Loucy (cell line): ENCODE measurements around the gene MED13L.

Source experiments
- H2AFZ ChIP-seq: fragments of 200-600 bp; sonication (generic); 2 replicates; pipeline ENCODE4 v1.6.0; 2016; ENCODE audit warnings: antibody characterized with exemption, mild to moderate bottlenecking, low read length, moderate library complexity
- H3F3A ChIP-seq: fragments of 200-600 bp; 2 replicates; pipeline ENCODE4 v1.6.0; 2016; ENCODE audit warnings: antibody characterized with exemption, low read depth, mild to moderate bottlenecking
- H3K27me3 ChIP-seq: fragments of 200-600 bp; sonication (generic); 2 replicates; pipeline ENCODE4 v1.6.1; 2014; ENCODE audit warnings: low read length, mild to moderate bottlenecking; ENCODE audit not compliant: insufficient read depth, poor library complexity, severe bottlenecking
- H3K36me3 ChIP-seq: fragments of 200-600 bp; sonication (generic); 2 replicates; pipeline ENCODE4 v1.6.1; 2016; ENCODE audit warnings: low read length; ENCODE audit not compliant: insufficient read depth
- H3K4me1 ChIP-seq: fragments of 200-600 bp; sonication (generic); 2 replicates; pipeline ENCODE4 v1.5.1; 2014; ENCODE audit warnings: low read length, mild to moderate bottlenecking; ENCODE audit not compliant: insufficient read depth, poor library complexity, severe bottlenecking
- H3K4me2 ChIP-seq: fragments of 200-600 bp; sonication (generic); 2 replicates; pipeline ENCODE4 v1.6.0; 2014; ENCODE audit warnings: antibody characterized with exemption, low read length, low read depth, mild to moderate bottlenecking; ENCODE audit not compliant: poor library complexity, severe bottlenecking
- H3K4me3 ChIP-seq: fragments of 200-600 bp; sonication (generic); 2 replicates; pipeline ENCODE4 v1.5.1; 2014; ENCODE audit warnings: low read length, mild to moderate bottlenecking, mixed read lengths; ENCODE audit not compliant: poor library complexity, severe bottlenecking
- H3K79me2 ChIP-seq: fragments of 200-600 bp; sonication (generic); 2 replicates; pipeline ENCODE4 v1.6.1; 2014; ENCODE audit warnings: low read length; ENCODE audit not compliant: insufficient read depth
- H3K9ac ChIP-seq: fragments of 200-600 bp; sonication (generic); 2 replicates; pipeline ENCODE4 v1.6.0; 2014; ENCODE audit warnings: mild to moderate bottlenecking, low read depth, low read length, moderate library complexity; ENCODE audit not compliant: poor library complexity, severe bottlenecking
- H3K9me2 ChIP-seq: fragments of 200-600 bp; sonication (generic); replicated peaks from 2 replicates; pipeline ENCODE4 v1.6.1; 2016; ENCODE audit warnings: low read depth, low read length, mixed read lengths
- H3K9me3 ChIP-seq: fragments of 200-600 bp; sonication (generic); 2 replicates; pipeline ENCODE4 v1.6.1; 2014; ENCODE audit warnings: mild to moderate bottlenecking, antibody characterized with exemption, low read length, low read depth; ENCODE audit not compliant: insufficient read depth
- H4K20me1 ChIP-seq: fragments of 200-600 bp; sonication (generic); 2 replicates; pipeline ENCODE4 v1.6.0; 2014; ENCODE audit warnings: antibody characterized with exemption, low read length, mild to moderate bottlenecking; ENCODE audit not compliant: insufficient read depth, poor library complexity, severe bottlenecking
- EZH2phosphoT487 ChIP-seq: fragments of 200-600 bp; IDR thresholded peaks from 2 replicates; pipeline ENCODE4 v1.6.1; 2018; ENCODE audit warnings: antibody characterized with exemption, mild to moderate bottlenecking, moderate library complexity, borderline replicate concordance
- TF ChIP-seq, protein P1 (sequence below): fragments of 200-600 bp; sonication (generic); conservative IDR thresholded peaks from 2 replicates; pipeline ENCODE4 v1.5.1; 2014; ENCODE audit warnings: mild to moderate bottlenecking, antibody characterized with exemption, low read length

The MED13L gene

GRCh38 chr12:116280595-116281290 lies 3.2 kb upstream of the MED13L start:
- no peak overlapping the region for H3K4me2 ChIP-seq
- no peak overlapping the region for H2AFZ ChIP-seq

GRCh38 chr12:116278667-116279066 lies 1.2 kb upstream of the MED13L start:
- H3K4me1 ChIP-seq, result peaks cover 28% of the 10 kb centered on the region
- H3K9me3 ChIP-seq, result no peaks in the 10 kb centered on the region
- H3K9me2 ChIP-seq, result no peaks in the 10 kb centered on the region
- no peaks in the 10 kb centered on the region for H3K36me3 ChIP-seq
- TF ChIP-seq EZH2phosphoT487, result no peak
- TF ChIP-seq, protein P1, sequence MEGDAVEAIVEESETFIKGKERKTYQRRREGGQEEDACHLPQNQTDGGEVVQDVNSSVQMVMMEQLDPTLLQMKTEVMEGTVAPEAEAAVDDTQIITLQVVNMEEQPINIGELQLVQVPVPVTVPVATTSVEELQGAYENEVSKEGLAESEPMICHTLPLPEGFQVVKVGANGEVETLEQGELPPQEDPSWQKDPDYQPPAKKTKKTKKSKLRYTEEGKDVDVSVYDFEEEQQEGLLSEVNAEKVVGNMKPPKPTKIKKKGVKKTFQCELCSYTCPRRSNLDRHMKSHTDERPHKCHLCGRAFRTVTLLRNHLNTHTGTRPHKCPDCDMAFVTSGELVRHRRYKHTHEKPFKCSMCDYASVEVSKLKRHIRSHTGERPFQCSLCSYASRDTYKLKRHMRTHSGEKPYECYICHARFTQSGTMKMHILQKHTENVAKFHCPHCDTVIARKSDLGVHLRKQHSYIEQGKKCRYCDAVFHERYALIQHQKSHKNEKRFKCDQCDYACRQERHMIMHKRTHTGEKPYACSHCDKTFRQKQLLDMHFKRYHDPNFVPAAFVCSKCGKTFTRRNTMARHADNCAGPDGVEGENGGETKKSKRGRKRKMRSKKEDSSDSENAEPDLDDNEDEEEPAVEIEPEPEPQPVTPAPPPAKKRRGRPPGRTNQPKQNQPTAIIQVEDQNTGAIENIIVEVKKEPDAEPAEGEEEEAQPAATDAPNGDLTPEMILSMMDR, result no peak
- H3K9ac ChIP-seq, result no peak overlapping the region
- no peaks in the 10 kb centered on the region for H3F3A ChIP-seq
- H3K27me3 ChIP-seq, result no peaks in the 10 kb centered on the region
- H3K4me2 ChIP-seq, result no peak overlapping the region
- peaks cover 31% of the 10 kb centered on the region for H4K20me1 ChIP-seq
- no peak overlapping the region for H2AFZ ChIP-seq
- no peak overlapping the region for H3K4me3 ChIP-seq
- peaks cover 32% of the 10 kb centered on the region for H3K79me2 ChIP-seq

More at GRCh38 chr12:116280595-116281290, 3.2 kb upstream of the MED13L start:
- Histone ChIP-seq H3K9ac (no peak overlapping the region), H3F3A (no peaks in the 10 kb centered on the region), H3K4me1 (peaks cover 12% of the 10 kb centered on the region), H3K4me3 (no peak overlapping the region), H3K9me3 (no peaks in the 10 kb centered on the region), H4K20me1 (peaks cover 10% of the 10 kb centered on the region), H3K9me2 (no peaks in the 10 kb centered on the region), H3K36me3 (no peaks in the 10 kb centered on the region), H3K27me3 (no peaks in the 10 kb centered on the region), H3K79me2 (peaks cover 12% of the 10 kb centered on the region)
- no peak for TF ChIP-seq EZH2phosphoT487
- TF ChIP-seq, protein P1, result no peak

DNA sequence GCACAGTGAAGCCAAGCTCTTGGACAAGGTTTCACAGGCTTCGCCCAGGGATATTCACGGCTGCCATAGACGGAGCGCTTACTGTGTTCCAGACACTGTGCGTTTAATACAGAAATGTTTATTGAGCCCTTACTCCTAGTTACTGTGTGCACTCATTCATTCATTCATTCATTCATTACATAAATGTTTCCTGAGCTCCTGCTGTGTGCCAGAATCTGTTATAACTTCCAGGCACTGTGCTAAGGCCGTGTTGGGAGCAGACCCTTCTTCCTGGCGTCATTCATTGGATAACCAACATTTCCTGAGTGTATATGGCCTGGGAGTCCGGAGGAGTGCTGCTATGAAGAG lies 760 bp upstream of the MED13L start:
- Histone ChIP-seq H3F3A (no peaks in the 10 kb centered on the region), H3K9me3 (no peaks in the 10 kb centered on the region), H3K79me2 (peaks cover 36% of the 10 kb centered on the region), H3K27me3 (no peaks in the 10 kb centered on the region), H2AFZ (0 out of 2 replicates have a peak overlapping the region, but pooled peaks have one; percentile 48), H3K4me3 (peak overlapping the region; percentile 52), H3K9ac (no peak overlapping the region), H4K20me1 (peaks cover 35% of the 10 kb centered on the region), H3K4me2 (peak overlapping the region; percentile 55), H3K9me2 (no peaks in the 10 kb centered on the region), H3K4me1 (peaks cover 33% of the 10 kb centered on the region), H3K36me3 (no peaks in the 10 kb centered on the region)
- TF ChIP-seq, protein P1, result no peak
- no peak for TF ChIP-seq EZH2phosphoT487
